B cell (primary cell): Measurements from ENCODE around the gene STAT1. TPM values are rescaled to one million over a fixed set of nuclear protein-coding genes. Genes with fewer than 3 reads are reported as not detected.

ENCODE experiments used
- ATAC-seq: fragments of 200-7000 bp; cut with Tn5 transposase; one replicate; pipeline ENCODE4 v1.10.0; 2021; ENCODE audit warnings: low read depth, mild to moderate bottlenecking, moderate number of reproducible peaks, moderate library complexity
- CTCF ChIA-PET: fragments of 350-600 bp; sonication (Branson Sonifier 250); formaldehyde crosslinking; loops from one replicate; lab custom pipeline; 2021; ENCODE audit warnings: antibody characterized with exemption, inconsistent platforms; lab: Charles Lee
- POLR2A ChIA-PET: fragments of 350-600 bp; sonication (Branson Sonifier 250); formaldehyde crosslinking; loops from one replicate; lab custom pipeline; 2021; ENCODE audit warnings: antibody characterized with exemption; lab: Charles Lee
- DNase-seq: peaks from one replicate; pipeline ENCODE4 v3.0.0; 2013
- H2AFZ ChIP-seq: 2 replicates; pipeline ENCODE4 v1.6.1; 2012; ENCODE audit warnings: mild to moderate bottlenecking, low read depth, low read length; ENCODE audit not compliant: insufficient read depth, poor library complexity, severe bottlenecking
- H3K27ac ChIP-seq, 2 donors: 1 replicate in 1 of 2; 2 replicates in 1 of 2; pipeline ENCODE4 v1.5.1; 2012 to 2013; ENCODE audit warnings: low read length in 2 of 2, mild to moderate bottlenecking in 2 of 2, moderate library complexity in 1 of 2
- H3K27me3 ChIP-seq, 4 experiments: fragments of 200-600 bp in 1 of 4; sonication (generic) in 1 of 4; replicated peaks in 1 of 4; 1 replicate in 2 of 4; 2 replicates in 2 of 4; pipeline versions ENCODE4 v1.6.1 to v1.7.0; 2013 to 2016; ENCODE audit warnings: low read length in 3 of 4, mild to moderate bottlenecking in 2 of 4, mixed read lengths in 1 of 4, moderate library complexity in 1 of 4; ENCODE audit not compliant: insufficient read depth in 4 of 4, control insufficient read depth in 3 of 4; ENCODE audit errors: control extremely low read depth in 1 of 4
- H3K36me3 ChIP-seq, 2 experiments: replicated peaks in 1 of 2; 1 replicate in 1 of 2; 2 replicates in 1 of 2; pipeline versions ENCODE4 v1.6.1 to v1.7.1; 2013; ENCODE audit warnings: low read length in 1 of 2; ENCODE audit not compliant: insufficient read depth in 2 of 2, control insufficient read depth in 1 of 2; ENCODE audit errors: control extremely low read depth in 1 of 2, extremely low read depth in 1 of 2
- H3K4me1 ChIP-seq, 2 donors: fragments of 200-600 bp in 1 of 2; sonication (generic) in 1 of 2; 1 replicate in 1 of 2; 2 replicates in 1 of 2; pipeline versions ENCODE4 v1.5.1 to v1.6.1; 2013 to 2017; ENCODE audit warnings: low read length in 2 of 2; ENCODE audit not compliant: control insufficient read depth in 2 of 2, insufficient read depth in 2 of 2
- H3K4me2 ChIP-seq: replicated peaks from 2 replicates; pipeline ENCODE3; 2012; ENCODE audit warnings: mild to moderate bottlenecking, low read depth, low read length; ENCODE audit not compliant: poor library complexity, severe bottlenecking
- H3K4me3 ChIP-seq, 5 experiments: fragments of 200-600 bp in 1 of 5; sonication (generic) in 1 of 5; 1 replicate in 3 of 5; 2 replicates in 2 of 5; pipeline versions ENCODE4 v1.5.1 to v1.7.0; 2011 to 2016; ENCODE audit warnings: low read length in 4 of 5, mild to moderate bottlenecking in 4 of 5, low read depth in 2 of 5, control low read depth in 1 of 5, moderate library complexity in 1 of 5; ENCODE audit not compliant: insufficient read depth in 1 of 5; ENCODE audit errors: control extremely low read depth in 1 of 5, extremely low read depth in 1 of 5
- H3K79me2 ChIP-seq: fragments of 200-600 bp; sonication (generic); one replicate; pipeline ENCODE4 v1.6.0; 2016; ENCODE audit warnings: low read length; ENCODE audit not compliant: control insufficient read depth, insufficient read depth
- H3K9ac ChIP-seq: fragments of 200-600 bp; sonication (generic); 2 replicates; pipeline ENCODE4 v1.6.1; 2017; ENCODE audit warnings: mild to moderate bottlenecking, low read length, moderate library complexity
- H3K9me3 ChIP-seq, 3 donors: one replicate each; pipeline versions ENCODE4 v1.6.1 to v1.7.1; 2013; ENCODE audit warnings: low read length in 2 of 3; ENCODE audit not compliant: control insufficient read depth in 2 of 3, insufficient read depth in 1 of 3; ENCODE audit errors: control extremely low read depth in 1 of 3
- H4K20me1 ChIP-seq: 2 replicates; pipeline ENCODE4 v1.6.0; 2012; ENCODE audit warnings: mild to moderate bottlenecking, low read length; ENCODE audit not compliant: insufficient read depth, control insufficient read depth, poor library complexity, severe bottlenecking
- H3K27ac Mint-ChIP-seq: one replicate; pipeline ENCODE4 v1.8.0; 2021; ENCODE audit warnings: mixed read lengths
- H3K27me3 Mint-ChIP-seq: one replicate; pipeline ENCODE4 v1.8.0; 2021; ENCODE audit warnings: mixed read lengths
- H3K4me1 Mint-ChIP-seq: one replicate; pipeline ENCODE4 v1.8.0; 2021; ENCODE audit warnings: mixed read lengths
- H3K4me3 Mint-ChIP-seq: one replicate; pipeline ENCODE4 v1.8.0; 2021; ENCODE audit warnings: mixed read lengths
- H3K9me3 Mint-ChIP-seq: one replicate; pipeline ENCODE4 v1.8.0; 2022; ENCODE audit warnings: mixed read lengths; ENCODE audit not compliant: insufficient read depth
- EZH2 ChIP-seq: IDR thresholded peaks from 2 replicates; pipeline ENCODE4 v1.6.1; 2012; ENCODE audit warnings: borderline replicate concordance, low read depth, mild to moderate bottlenecking, moderate library complexity, low read length; ENCODE audit not compliant: insufficient read depth, poor library complexity, severe bottlenecking
- WGBS: methylation state at CpG from one replicate; pipeline ENCODE4 v1.1.5; 2013; ENCODE audit warnings: missing lambda C conversion rate; ENCODE audit not compliant: insufficient coverage; 5-methylcytosine and 5-hydroxymethylcytosine counted together
- intact Hi-C: fragments of 100-400 bp; cut with micrococcal nuclease; formaldehyde crosslinking; loops from one replicate; pipeline ENCODE4 v1.10.0; 2022
- polyA plus RNA-seq: library from polyadenylated mRNA; depleted of rRNA; stranded (reverse); fragments of >200 nt; gene quantifications from 2 replicates; pipeline ENCODE4 v1.2.3, GENCODE V29; 2012
- total RNA-seq, 2 donors: library from RNA; stranded (reverse); fragments of 120-200 nt in 1 of 2; gene quantifications; 1 replicate in 1 of 2; 2 replicates in 1 of 2; pipeline versions ENCODE4 v1.2.3 to v1.2.4, GENCODE V29; 2013 to 2022
- TF ChIP-seq, protein P1 (sequence below): fragments of 200-600 bp; IDR thresholded peaks from one replicate; pipeline ENCODE4 v1.8.0; 2022; ENCODE audit warnings: antibody characterized with exemption, mild to moderate bottlenecking

STAT1 gene
- total and polyA plus RNA-seq, 2 donors (not counting 1 experiment from before 2014, with no cell fraction given), result 20.5 to 50.9 TPM

DNA sequence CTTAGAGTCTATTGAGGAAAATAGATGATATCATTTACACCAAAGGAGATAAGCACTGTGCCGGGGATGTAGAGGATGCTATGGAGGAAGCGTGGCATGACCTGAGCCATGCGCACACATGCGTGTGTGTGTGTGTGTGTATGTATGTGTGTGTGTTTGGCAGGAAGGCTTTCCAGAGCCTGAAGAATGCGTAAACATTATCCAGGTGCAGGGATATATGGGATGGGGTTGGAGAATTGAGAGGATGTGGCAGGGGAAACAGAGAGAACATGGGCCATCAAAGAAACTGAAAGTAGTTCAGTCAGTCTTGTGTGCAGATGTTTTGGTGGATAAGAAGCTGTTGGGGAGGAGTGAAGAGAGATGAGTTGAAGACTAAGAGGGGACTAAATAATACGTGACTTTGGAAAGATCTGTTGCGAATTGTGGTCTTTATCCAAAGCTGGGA is 9.3 kb upstream of the STAT1 start:
- peaks cover 11 to 18% of the 10 kb centered on the region in 2 donors for H3K4me1 ChIP-seq
- no peak overlapping the region for H3K4me2 ChIP-seq
- H3K27me3 ChIP-seq, result no peaks in the 10 kb centered on the region
- H2AFZ ChIP-seq, result no peak overlapping the region
- H3K79me2 ChIP-seq, result peaks cover 9% of the 10 kb centered on the region
- TF ChIP-seq, protein P1, sequence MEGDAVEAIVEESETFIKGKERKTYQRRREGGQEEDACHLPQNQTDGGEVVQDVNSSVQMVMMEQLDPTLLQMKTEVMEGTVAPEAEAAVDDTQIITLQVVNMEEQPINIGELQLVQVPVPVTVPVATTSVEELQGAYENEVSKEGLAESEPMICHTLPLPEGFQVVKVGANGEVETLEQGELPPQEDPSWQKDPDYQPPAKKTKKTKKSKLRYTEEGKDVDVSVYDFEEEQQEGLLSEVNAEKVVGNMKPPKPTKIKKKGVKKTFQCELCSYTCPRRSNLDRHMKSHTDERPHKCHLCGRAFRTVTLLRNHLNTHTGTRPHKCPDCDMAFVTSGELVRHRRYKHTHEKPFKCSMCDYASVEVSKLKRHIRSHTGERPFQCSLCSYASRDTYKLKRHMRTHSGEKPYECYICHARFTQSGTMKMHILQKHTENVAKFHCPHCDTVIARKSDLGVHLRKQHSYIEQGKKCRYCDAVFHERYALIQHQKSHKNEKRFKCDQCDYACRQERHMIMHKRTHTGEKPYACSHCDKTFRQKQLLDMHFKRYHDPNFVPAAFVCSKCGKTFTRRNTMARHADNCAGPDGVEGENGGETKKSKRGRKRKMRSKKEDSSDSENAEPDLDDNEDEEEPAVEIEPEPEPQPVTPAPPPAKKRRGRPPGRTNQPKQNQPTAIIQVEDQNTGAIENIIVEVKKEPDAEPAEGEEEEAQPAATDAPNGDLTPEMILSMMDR, result no peak
- no peak for TF ChIP-seq EZH2
- no peak overlapping the region for H3K9ac ChIP-seq
- no peak overlapping the region for H3K4me3 ChIP-seq
- H3K27ac ChIP-seq, result no peak overlapping the region
- intact Hi-C loops, result loop anchor here (10.0 kb wide), 1 partner anchor 1578 kb away; the partner anchor contains the start of gene WDR75
- Mint-ChIP-seq H3K4me1 (peaks cover 7% of the 10 kb centered on the region), H3K27me3 (no peaks in the 10 kb centered on the region), H3K27ac (no peak overlapping the region), H3K4me3 (no peak overlapping the region), H3K9me3 (no peaks in the 10 kb centered on the region)
- H3K9me3 ChIP-seq, result no peaks in the 10 kb centered on the region
- CTCF ChIA-PET, result interaction anchor here (1.2 to 2.2 kb wide), 3 partner anchors 26 to 133 kb away, joined by 3 to 7 read pairs (median 3); no protein-coding TSS in a partner anchor
- DNase-seq (no peak), ATAC-seq (no peak)
- POLR2A ChIA-PET, result interaction anchor here (0.7 to 1.7 kb wide), 2 partner anchors 9 to 374 kb away, joined by 3 to 4 read pairs; partner anchors contain the start of genes NAB1 and STAT1
- H3K36me3 ChIP-seq, result no peaks in the 10 kb centered on the region
- WGBS, result 90% methylated on average over 7 of the region's 7 CpGs
- H4K20me1 ChIP-seq, result no peaks in the 10 kb centered on the region

DNA sequence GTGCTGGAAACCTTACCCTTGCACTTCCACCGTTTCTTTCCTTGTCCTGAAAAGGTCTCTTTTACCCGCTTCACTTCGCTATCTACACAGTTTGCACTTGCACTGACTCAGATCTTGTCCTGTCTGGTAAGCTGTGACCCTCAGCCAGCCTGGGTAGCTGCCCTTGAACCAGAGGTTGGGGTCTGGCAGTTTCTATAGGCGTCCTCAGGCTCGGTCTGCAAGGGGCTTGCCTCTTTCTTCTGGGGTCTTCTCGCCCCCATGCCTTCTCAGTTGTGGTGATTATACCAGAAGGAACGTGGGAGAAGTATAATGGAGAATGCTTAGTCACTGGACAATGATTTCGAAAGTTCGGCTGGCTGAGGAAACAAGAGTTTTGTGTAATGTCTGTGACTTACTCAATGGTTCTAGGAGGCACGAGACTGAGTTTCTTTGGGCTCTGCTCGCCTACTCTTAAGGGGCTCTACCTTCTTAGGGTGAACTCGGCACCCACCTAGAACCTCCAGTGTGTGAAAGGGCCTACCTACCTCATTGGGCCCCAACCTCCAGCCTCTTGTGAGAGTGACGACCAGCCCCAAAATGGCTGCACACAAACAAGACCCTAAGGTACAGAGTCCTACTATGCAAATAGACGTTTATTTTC is 6.9 kb upstream of the STAT1 start:
- intact Hi-C loops, result loop anchor here (1.0 to 10.0 kb wide), 5 partner anchors 9 to 1576 kb away; partner anchors contain the start of gene WDR75
- H3K4me1 ChIP-seq, result peaks cover 11 to 18% of the 10 kb centered on the region in 2 donors
- no peak overlapping the region for H3K4me3 Mint-ChIP-seq

More for the DNA sequence above, 6.9 kb upstream of the STAT1 start:
- 17% methylated on average over 12 of the region's 14 CpGs for WGBS
- Histone ChIP-seq H2AFZ (peak overlapping the region; percentile 93), H3K27ac (peak overlapping the region; percentile 84 to 91), H4K20me1 (no peaks in the 10 kb centered on the region), H3K4me2 (peak overlapping the region; percentile 87), H3K27me3 (no peaks in the 10 kb centered on the region), H3K4me3 (peak overlapping the region; percentile 76 to 94 (median 83)), H3K36me3 (no peaks in the 10 kb centered on the region), H3K79me2 (peaks cover 9% of the 10 kb centered on the region), H3K9ac (peak overlapping the region; percentile 79), H3K9me3 (no peaks in the 10 kb centered on the region)
- ATAC-seq (peak; percentile 28), DNase-seq (peak; percentile 58)
- TF ChIP-seq, protein P1, result no peak
- no peak for TF ChIP-seq EZH2
- H3K27ac Mint-ChIP-seq, result no peak overlapping the region
- H3K27me3 Mint-ChIP-seq, result no peaks in the 10 kb centered on the region
- ChIA-PET CTCF (interaction anchor here (0.9 to 2.7 kb wide), 5 partner anchors 9 to 170 kb away, joined by 3 to 8 read pairs (median 3); no protein-coding TSS in a partner anchor), POLR2A (interaction anchor here (0.7 to 1.2 kb wide), 2 partner anchors 139 to 140 kb away, joined by 4 read pairs; partner anchors contain the start of gene GLS)
- H3K4me1 Mint-ChIP-seq, result peaks cover 9% of the 10 kb centered on the region
- H3K9me3 Mint-ChIP-seq, result no peaks in the 10 kb centered on the region
